Activated CD4-positive, alpha-beta memory T cell treated with anti-CD3 and anti-CD28 coated beads, Interleukin-2, amount 10 ng/mL, durations not matched to agents 7 days and 5 days (primary cell): Measurements from ENCODE around the gene MED12L. TPM values are rescaled to one million over a fixed set of nuclear protein-coding genes. Genes with fewer than 3 reads are reported as not detected.

ENCODE experiments used
- CTCF ChIA-PET: fragments of 350-600 bp; sonication (Branson Sonifier 250); formaldehyde crosslinking; loops from one replicate; lab custom pipeline; 2021; ENCODE audit warnings: antibody characterized with exemption, inconsistent platforms; lab: Charles Lee
- POLR2A ChIA-PET: fragments of 350-600 bp; sonication (Branson Sonifier 250); formaldehyde crosslinking; loops from one replicate; lab custom pipeline; 2021; ENCODE audit warnings: antibody characterized with exemption; lab: Charles Lee
- DNase-seq: peaks from one replicate; pipeline ENCODE4 v3.0.0-alpha.2; 2020
- H3K27ac Mint-ChIP-seq: one replicate; pipeline ENCODE4 v1.8.0; 2021; ENCODE audit warnings: mild to moderate bottlenecking, mixed read lengths
- H3K27me3 Mint-ChIP-seq: one replicate; pipeline ENCODE4 v1.8.0; 2021; ENCODE audit warnings: mixed read lengths
- H3K36me3 Mint-ChIP-seq: one replicate; pipeline ENCODE4 v1.8.0; 2021; ENCODE audit warnings: low read depth, mixed read lengths
- H3K4me1 Mint-ChIP-seq: one replicate; pipeline ENCODE4 v1.8.0; 2021; ENCODE audit warnings: mixed read lengths
- H3K4me3 Mint-ChIP-seq: one replicate; pipeline ENCODE4 v1.8.0; 2021; ENCODE audit warnings: mild to moderate bottlenecking, mixed read lengths
- H3K9me3 Mint-ChIP-seq: one replicate; pipeline ENCODE4 v1.8.0; 2021; ENCODE audit warnings: mixed read lengths
- total RNA-seq, 2 experiments: library from RNA; stranded (reverse); gene quantifications; one replicate each; pipeline ENCODE4 v1.2.3, GENCODE V29; 2021

Gene MED12L
- total RNA-seq, 2 experiments from 2014 or later, result 1.6 TPM

- POLR2A ChIA-PET, result interaction anchor here (0.9 to 5.2 kb wide), 9 partner anchors 9 to 448 kb away, joined by 3 to 48 read pairs (median 9); partner anchors contain the start of genes GPR171 and SIAH2
- Mint-ChIP-seq H3K9me3 (no peaks in the 10 kb centered on the region), H3K27me3 (no peaks in the 10 kb centered on the region), H3K36me3 (peaks cover 6% of the 10 kb centered on the region), H3K4me1 (peaks cover 54% of the 10 kb centered on the region), H3K27ac (peak overlapping the region; percentile 81), H3K4me3 (peak overlapping the region; percentile 60)
- no peak for DNase-seq
- CTCF ChIA-PET, result interaction anchor here (0.6 to 3.5 kb wide), 9 partner anchors 9 to 69 kb away, joined by 3 to 27 read pairs (median 4); partner anchors contain the start of gene P2RY14
These were observed 125.4 kb downstream of the MED12L start for GRCh38 chr3:151210676-151211381.

GRCh38 chr3:151213151-151213550 is 127.7 kb downstream of the MED12L start:
- Mint-ChIP-seq H3K9me3 (no peaks in the 10 kb centered on the region), H3K4me3 (no peak overlapping the region), H3K27ac (no peak overlapping the region), H3K27me3 (no peaks in the 10 kb centered on the region), H3K36me3 (peaks cover 6% of the 10 kb centered on the region), H3K4me1 (peaks cover 38% of the 10 kb centered on the region)
- no peak for DNase-seq
- POLR2A ChIA-PET, result interaction anchor here (1.0 to 5.2 kb wide), 2 partner anchors 12 kb away, joined by 3 to 48 read pairs; partner anchors contain the start of gene GPR171
- CTCF ChIA-PET, result interaction anchor here (0.6 to 1.0 kb wide), 3 partner anchors 14 to 1254 kb away, joined by 3 read pairs; no protein-coding TSS in a partner anchor

GRCh38 chr3:151213881-151214280 is 128.4 kb downstream of the MED12L start:
- Mint-ChIP-seq H3K9me3 (no peaks in the 10 kb centered on the region), H3K4me1 (peaks cover 33% of the 10 kb centered on the region), H3K27me3 (no peaks in the 10 kb centered on the region), H3K27ac (no peak overlapping the region), H3K4me3 (no peak overlapping the region), H3K36me3 (peaks cover 2% of the 10 kb centered on the region)
- ChIA-PET CTCF (interaction anchor here (1.2 to 1.4 kb wide), 2 partner anchors 14 to 46 kb away, joined by 3 to 5 read pairs; no protein-coding TSS in a partner anchor), POLR2A (interaction anchor here (1.0 to 5.2 kb wide), 2 partner anchors 11 to 12 kb away, joined by 3 to 48 read pairs; partner anchors contain the start of gene GPR171)
- DNase-seq, result no peak

GRCh38 chr3:151214459-151214858 is 129.0 kb downstream of the MED12L start:
- Mint-ChIP-seq H3K9me3 (no peaks in the 10 kb centered on the region), H3K4me3 (no peak overlapping the region), H3K36me3 (no peaks in the 10 kb centered on the region), H3K27ac (no peak overlapping the region), H3K4me1 (peaks cover 29% of the 10 kb centered on the region), H3K27me3 (no peaks in the 10 kb centered on the region)
- no peak for DNase-seq
- POLR2A ChIA-PET, result no interaction called here
- CTCF ChIA-PET, result interaction anchor here (0.9 to 1.4 kb wide), 3 partner anchors 12 to 46 kb away, joined by 3 to 5 read pairs (median 3); no protein-coding TSS in a partner anchor

GRCh38 chr3:151216641-151217607 is 131.5 kb downstream of the MED12L start:
- H3K27me3 Mint-ChIP-seq, result no peaks in the 10 kb centered on the region
- H3K4me1 Mint-ChIP-seq, result peaks cover 7% of the 10 kb centered on the region
- no peak overlapping the region for H3K27ac Mint-ChIP-seq
- H3K9me3 Mint-ChIP-seq, result peaks cover 12% of the 10 kb centered on the region
- no peak for DNase-seq
- CTCF ChIA-PET, result interaction anchor here (0.7 to 3.4 kb wide), 4 partner anchors 11 to 59 kb away, joined by 3 to 23 read pairs (median 4); no protein-coding TSS in a partner anchor
- H3K36me3 Mint-ChIP-seq, result peaks cover 18% of the 10 kb centered on the region
- POLR2A ChIA-PET, result interaction anchor here (0.9 to 1.3 kb wide), 2 partner anchors 8 to 10 kb away, joined by 3 to 4 read pairs; no protein-coding TSS in a partner anchor
- no peak overlapping the region for H3K4me3 Mint-ChIP-seq

GRCh38 chr3:151218136-151218535 is 132.7 kb downstream of the MED12L start:
- H3K27me3 Mint-ChIP-seq, result no peaks in the 10 kb centered on the region
- no peak overlapping the region for H3K4me3 Mint-ChIP-seq
- CTCF ChIA-PET, result interaction anchor here (1.0 to 3.4 kb wide), 4 partner anchors 9 to 50 kb away, joined by 3 to 23 read pairs (median 4); no protein-coding TSS in a partner anchor
- no peak overlapping the region for H3K27ac Mint-ChIP-seq
- peaks cover 29% of the 10 kb centered on the region for H3K36me3 Mint-ChIP-seq
- POLR2A ChIA-PET, result no interaction called here
- peaks cover 22% of the 10 kb centered on the region for H3K9me3 Mint-ChIP-seq
- DNase-seq, result no peak
- H3K4me1 Mint-ChIP-seq, result peaks cover 7% of the 10 kb centered on the region

- Mint-ChIP-seq H3K36me3 (peaks cover 31% of the 10 kb centered on the region), H3K27me3 (no peaks in the 10 kb centered on the region), H3K4me3 (no peak overlapping the region), H3K4me1 (peaks cover 7% of the 10 kb centered on the region), H3K27ac (no peak overlapping the region), H3K9me3 (peaks cover 22% of the 10 kb centered on the region)
- DNase-seq, result no peak
- POLR2A ChIA-PET, result interaction anchor here (0.9 to 1.3 kb wide), 2 partner anchors 14 to 21 kb away, joined by 4 read pairs; no protein-coding TSS in a partner anchor
- CTCF ChIA-PET, result interaction anchor here (1.1 to 3.4 kb wide), 3 partner anchors 9 to 50 kb away, joined by 3 to 23 read pairs (median 7); no protein-coding TSS in a partner anchor
These were observed 133.6 kb downstream of the MED12L start for GRCh38 chr3:151219056-151219455.

GRCh38 chr3:151224268-151224866 is 138.9 kb downstream of the MED12L start:
- Mint-ChIP-seq H3K4me1 (peaks cover 41% of the 10 kb centered on the region), H3K36me3 (peaks cover 31% of the 10 kb centered on the region)

GRCh38 chr3:151225040-151225975 is 139.8 kb downstream of the MED12L start:
- ChIA-PET CTCF (interaction anchor here (1.0 to 8.2 kb wide), 7 partner anchors 9 to 69 kb away, joined by 3 to 160 read pairs (median 14); partner anchors contain the start of gene P2RY14), POLR2A (interaction anchor here (0.6 to 4.5 kb wide), 12 partner anchors 9 to 59 kb away, joined by 3 to 40 read pairs (median 4); partner anchors contain the start of gene GPR171)
- Mint-ChIP-seq H3K27me3 (no peaks in the 10 kb centered on the region), H3K4me3 (no peak overlapping the region), H3K9me3 (peaks cover 22% of the 10 kb centered on the region), H3K36me3 (peaks cover 26% of the 10 kb centered on the region), H3K27ac (peak overlapping the region; percentile 71), H3K4me1 (peaks cover 44% of the 10 kb centered on the region)
- no peak for DNase-seq

More at GRCh38 chr3:151224268-151224866, 138.9 kb downstream of the MED12L start:
- ChIA-PET POLR2A (interaction anchor here (0.7 to 4.5 kb wide), 5 partner anchors 11 to 23 kb away, joined by 3 to 40 read pairs (median 5); partner anchors contain the start of gene GPR171), CTCF (interaction anchor here (1.0 to 8.2 kb wide), 5 partner anchors 9 to 55 kb away, joined by 3 to 160 read pairs (median 6); partner anchors contain the start of gene P2RY14)
- H3K4me3 Mint-ChIP-seq, result no peak overlapping the region
- peaks cover 22% of the 10 kb centered on the region for H3K9me3 Mint-ChIP-seq
- H3K27ac Mint-ChIP-seq, result peak overlapping the region; percentile 28
- no peak for DNase-seq
- H3K27me3 Mint-ChIP-seq, result no peaks in the 10 kb centered on the region

GRCh38 chr3:151226088-151226563 is 140.7 kb downstream of the MED12L start:
- Mint-ChIP-seq H3K4me3 (no peak overlapping the region), H3K27me3 (no peaks in the 10 kb centered on the region), H3K4me1 (peaks cover 52% of the 10 kb centered on the region), H3K9me3 (peaks cover 15% of the 10 kb centered on the region), H3K27ac (peak overlapping the region; percentile 71), H3K36me3 (peaks cover 19% of the 10 kb centered on the region)
- CTCF ChIA-PET, result interaction anchor here (1.1 to 8.2 kb wide), 10 partner anchors 11 to 101 kb away, joined by 3 to 160 read pairs (median 19); partner anchors contain the start of gene P2RY14
- no peak for DNase-seq
- POLR2A ChIA-PET, result interaction anchor here (0.7 to 4.5 kb wide), 7 partner anchors 19 to 58 kb away, joined by 3 to 40 read pairs (median 6); partner anchors contain the start of gene GPR171
